ENCODE results near the gene PWP2.
"Not testable (repeated sequence)": the region's sequence is repeated elsewhere in the genome, so short reads cannot be mapped to it uniquely, and the experiment has no call there.

Gene PWP2

GRCh38 chr21:44083631-44084291 is 23.4 kb upstream of the PWP2 start:
- no peak for DNase-seq

GRCh38 chr21:44084496-44085241 is 22.5 kb upstream of the PWP2 start:
- DNase-seq: no peak

- peak; percentile 88 for DNase-seq
These were observed 21.5 kb upstream of the PWP2 start for GRCh38 chr21:44085491-44086321.

- no peak for DNase-seq
These were observed 20.4 kb upstream of the PWP2 start for GRCh38 chr21:44086636-44087425.

GRCh38 chr21:44087426-44088400 is 19.5 kb upstream of the PWP2 start:
- no peak for DNase-seq

- DNase-seq: no peak
These were observed 18.8 kb upstream of the PWP2 start for GRCh38 chr21:44088401-44088780.

- no peak for DNase-seq
These were observed 17.9 kb upstream of the PWP2 start for GRCh38 chr21:44089001-44089911.

- no peak for DNase-seq
These were observed 16.9 kb upstream of the PWP2 start for GRCh38 chr21:44090325-44090724.

- peak; percentile 26 for DNase-seq
These were observed 15.0 kb upstream of the PWP2 start for GRCh38 chr21:44092211-44092610.

- no peak for DNase-seq
These were observed 13.4 kb upstream of the PWP2 start for GRCh38 chr21:44093761-44094160.

- no peak for DNase-seq
These were observed 12.4 kb upstream of the PWP2 start for GRCh38 chr21:44094832-44095231.

- DNase-seq: not testable (repeated sequence)
These were observed 8.7 kb upstream of the PWP2 start for GRCh38 chr21:44098507-44098906.

GRCh38 chr21:44098964-44099363 is 8.2 kb upstream of the PWP2 start:
- DNase-seq: not testable (repeated sequence)

- DNase-seq: not testable (repeated sequence)
These were observed 390 bp downstream of the PWP2 start for GRCh38 chr21:44107589-44107988.

- not testable (repeated sequence) for DNase-seq
These were observed 6.6 kb downstream of the PWP2 start for GRCh38 chr21:44113702-44114371.

- DNase-seq: not testable (repeated sequence)
These were observed 14.9 kb downstream of the PWP2 start for GRCh38 chr21:44122131-44122530.

GRCh38 chr21:44127827-44128226 is 20.6 kb downstream of the PWP2 start:
- not testable (repeated sequence) for DNase-seq

GRCh38 chr21:44133715-44134057 is 26.5 kb downstream of the PWP2 start:
- not testable (repeated sequence) for DNase-seq

GRCh38 chr21:44134732-44135131 is 27.5 kb downstream of the PWP2 start:
- not testable (repeated sequence) for DNase-seq

- DNase-seq: not testable (repeated sequence)
These were observed 30.8 kb downstream of the PWP2 start for GRCh38 chr21:44138039-44138438.
